MCF 10A (cell line): Measurements from ENCODE around the gene CCDC141. TPM values are rescaled to one million over a fixed set of nuclear protein-coding genes. Genes with fewer than 3 reads are reported as not detected.

Experiments
- BruUV-seq: library from RNA; stranded (reverse); fragments of 400-500 nt; replicated peaks from 2 replicates; lab custom pipeline; 2021; lab: Mats Ljungman, UMichigan
- CTCF ChIA-PET: fragments of 300-600 bp; sonication (Branson Sonifier 250); formaldehyde crosslinking; extraction: SDS; loops from one replicate; lab custom pipeline; 2021; ENCODE audit warnings: antibody characterized with exemption, inconsistent platforms; lab: Yijun Ruan, JAX
- POLR2A ChIA-PET: fragments of 300-600, 350-650 bp; sonication (Branson Sonifier 250); formaldehyde crosslinking; extraction: SDS; loops from one replicate; lab custom pipeline; 2020; ENCODE audit warnings: antibody characterized with exemption, inconsistent platforms; lab: Yijun Ruan, JAX
- DNase-seq: peaks from one replicate; pipeline ENCODE4 v3.0.0-alpha.2; 2018; ENCODE audit not compliant: unreplicated experiment
- H3K27ac Mint-ChIP-seq: one replicate; pipeline ENCODE4 v1.8.0; 2022; ENCODE audit warnings: mild to moderate bottlenecking, low read depth, mixed read lengths; ENCODE audit not compliant: unreplicated experiment
- H3K27me3 Mint-ChIP-seq: one replicate; pipeline ENCODE4 v1.8.0; 2022; ENCODE audit warnings: mixed read lengths; ENCODE audit not compliant: insufficient read depth, unreplicated experiment
- H3K36me3 Mint-ChIP-seq: one replicate; pipeline ENCODE4 v1.8.0; 2022; ENCODE audit warnings: mild to moderate bottlenecking, moderate library complexity, mixed read lengths; ENCODE audit not compliant: insufficient read depth, unreplicated experiment
- H3K4me1 Mint-ChIP-seq: one replicate; pipeline ENCODE4 v1.8.0; 2022; ENCODE audit warnings: mixed read lengths; ENCODE audit not compliant: insufficient read depth, unreplicated experiment
- H3K4me3 Mint-ChIP-seq: one replicate; pipeline ENCODE4 v1.8.0; 2022; ENCODE audit warnings: mild to moderate bottlenecking, moderate library complexity, mixed read lengths; ENCODE audit not compliant: unreplicated experiment
- H3K9me3 Mint-ChIP-seq: one replicate; pipeline ENCODE4 v1.8.0; 2022; ENCODE audit warnings: mixed read lengths; ENCODE audit not compliant: unreplicated experiment
- CTCF ChIP-seq: fragments of 200-600 bp; IDR thresholded peaks from one replicate; pipeline ENCODE4 v1.8.0; 2022; ENCODE audit warnings: antibody characterized with exemption, mild to moderate bottlenecking; ENCODE audit not compliant: unreplicated experiment
- intact Hi-C: fragments of 100-400 bp; cut with micrococcal nuclease; formaldehyde crosslinking; loops from 2 replicates; pipeline ENCODE4 v1.14.1; 2022
- total RNA-seq: library from RNA; stranded (reverse); gene quantifications from 2 replicates; pipeline ENCODE4 v1.2.3, GENCODE V29; 2022

The CCDC141 gene
- total RNA-seq, 1 experiment from 2014 or later = not detected

- no peak for DNase-seq
- no TSS peak for BruUV-seq
- H3K27ac Mint-ChIP-seq = no peak overlapping the region
- TF ChIP-seq CTCF = no peak
- no peaks in the 10 kb centered on the region for H3K27me3 Mint-ChIP-seq
- intact Hi-C loops = no loop called here
- H3K36me3 Mint-ChIP-seq = no peaks in the 10 kb centered on the region
- ChIA-PET POLR2A (interaction anchor here (1.1 kb wide), 1 partner anchor 28 kb away, joined by 4 read pairs; no protein-coding TSS in a partner anchor), CTCF (interaction anchor here (0.7 to 2.5 kb wide), 17 partner anchors 8 to 215 kb away, joined by 3 to 12 read pairs (median 4); no protein-coding TSS in a partner anchor)
- no peaks in the 10 kb centered on the region for H3K9me3 Mint-ChIP-seq
- H3K4me1 Mint-ChIP-seq = peaks cover 7% of the 10 kb centered on the region
- H3K4me3 Mint-ChIP-seq = no peak overlapping the region
These were observed 134.3 kb downstream of the CCDC141 start for GRCh38 chr2:178915423-178916173.

- H3K27me3 Mint-ChIP-seq = no peaks in the 10 kb centered on the region
- no peak overlapping the region for H3K27ac Mint-ChIP-seq
- ChIA-PET CTCF (interaction anchor here (0.8 to 2.9 kb wide), 17 partner anchors 9 to 216 kb away, joined by 3 to 14 read pairs (median 5); no protein-coding TSS in a partner anchor), POLR2A (interaction anchor here (1.1 kb wide), 1 partner anchor 27 kb away, joined by 4 read pairs; no protein-coding TSS in a partner anchor)
- peak; percentile 70 for TF ChIP-seq CTCF
- intact Hi-C loops = loop anchor here (1.0 kb wide), 3 partner anchors 23 to 153 kb away; no protein-coding TSS in a partner anchor
- peaks cover 16% of the 10 kb centered on the region for H3K4me1 Mint-ChIP-seq
- no peaks in the 10 kb centered on the region for H3K36me3 Mint-ChIP-seq
- no peak overlapping the region for H3K4me3 Mint-ChIP-seq
- BruUV-seq = no TSS peak
- peak; percentile 85 for DNase-seq
- H3K9me3 Mint-ChIP-seq = no peaks in the 10 kb centered on the region
These were observed 135.6 kb downstream of the CCDC141 start for GRCh38 chr2:178914259-178914849.

- intact Hi-C loops = no loop called here
- H3K36me3 Mint-ChIP-seq = no peaks in the 10 kb centered on the region
- BruUV-seq = no TSS peak
These were observed 136.9 kb downstream of the CCDC141 start for GRCh38 chr2:178913049-178913441.

More at GRCh38 chr2:178913049-178913441, 136.9 kb downstream of the CCDC141 start:
- POLR2A ChIA-PET = no interaction called here
- no peaks in the 10 kb centered on the region for H3K9me3 Mint-ChIP-seq
- no peak for TF ChIP-seq CTCF
- CTCF ChIA-PET = interaction anchor here (0.6 to 2.9 kb wide), 15 partner anchors 8 to 217 kb away, joined by 3 to 14 read pairs (median 4); no protein-coding TSS in a partner anchor
- no peaks in the 10 kb centered on the region for H3K27me3 Mint-ChIP-seq
- no peak overlapping the region for H3K4me3 Mint-ChIP-seq
- peaks cover 16% of the 10 kb centered on the region for H3K4me1 Mint-ChIP-seq
- no peak overlapping the region for H3K27ac Mint-ChIP-seq
- no peak for DNase-seq
